Non-pigmented ciliary epithelial cell (primary cell): Measurements from ENCODE around the gene MYO1E.

ENCODE experiments used
- DNase-seq: peaks from one replicate; pipeline ENCODE4 v3.0.0-alpha.2; 2010; ENCODE audit warnings: low read depth

MYO1E gene

DNA sequence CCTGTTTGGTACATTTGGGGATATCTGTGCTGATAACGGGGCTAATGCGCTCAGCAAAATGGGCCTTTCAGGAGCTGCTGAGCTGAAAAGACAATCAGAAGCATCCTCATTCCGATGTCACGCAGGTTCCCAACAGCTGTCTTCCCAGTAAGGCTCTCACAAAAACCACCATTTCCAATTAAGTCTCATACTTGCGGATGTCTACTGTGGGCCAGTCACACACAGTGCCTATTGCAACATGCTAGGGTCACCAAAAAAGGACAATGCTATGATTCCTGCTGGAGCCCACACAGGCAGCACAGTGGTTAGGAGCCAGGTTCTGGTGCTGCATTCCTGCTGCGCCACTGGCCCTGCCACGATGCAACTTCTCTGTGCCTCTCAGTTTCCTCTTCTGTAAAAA lies 182.4 kb downstream of the MYO1E start:
- DNase-seq, result no peak

GRCh38 chr15:59189241-59189640 lies 183.4 kb downstream of the MYO1E start:
- no peak for DNase-seq

- no peak for DNase-seq
Measured at GRCh38 chr15:59186501-59186900, 186.2 kb downstream of the MYO1E start.

DNA sequence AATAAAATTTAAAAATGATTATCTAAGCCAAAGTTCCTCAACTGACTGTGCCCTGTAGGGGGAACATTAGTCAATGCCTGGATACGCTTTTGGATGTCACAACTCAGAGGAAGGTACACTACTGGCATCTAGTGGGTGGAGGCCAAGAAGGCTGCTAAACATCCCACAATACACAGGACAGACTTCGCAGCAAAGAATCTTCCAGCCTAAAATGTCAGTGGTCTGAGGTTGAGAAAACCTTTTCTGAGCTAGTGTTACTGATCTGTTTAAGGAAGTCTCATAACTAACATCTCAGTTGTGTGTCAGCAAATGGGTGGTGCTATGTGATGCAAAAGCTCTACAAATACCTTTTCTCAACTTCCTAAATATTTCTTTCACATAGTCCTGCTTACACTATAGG lies 186.9 kb downstream of the MYO1E start:
- DNase-seq, result no peak

GRCh38 chr15:59180945-59181600 lies 191.6 kb downstream of the MYO1E start:
- DNase-seq, result no peak

- DNase-seq, result no peak
Measured at GRCh38 chr15:59179717-59180116, 193.0 kb downstream of the MYO1E start.

- no peak for DNase-seq
Measured at GRCh38 chr15:59178151-59178695, 194.4 kb downstream of the MYO1E start.

- no peak for DNase-seq
Measured at GRCh38 chr15:59177317-59177660, 195.4 kb downstream of the MYO1E start.

- no peak for DNase-seq
Measured at GRCh38 chr15:59176653-59177316, 195.9 kb downstream of the MYO1E start.

GRCh38 chr15:59174835-59175831 lies 197.5 kb downstream of the MYO1E start:
- no peak for DNase-seq

DNA sequence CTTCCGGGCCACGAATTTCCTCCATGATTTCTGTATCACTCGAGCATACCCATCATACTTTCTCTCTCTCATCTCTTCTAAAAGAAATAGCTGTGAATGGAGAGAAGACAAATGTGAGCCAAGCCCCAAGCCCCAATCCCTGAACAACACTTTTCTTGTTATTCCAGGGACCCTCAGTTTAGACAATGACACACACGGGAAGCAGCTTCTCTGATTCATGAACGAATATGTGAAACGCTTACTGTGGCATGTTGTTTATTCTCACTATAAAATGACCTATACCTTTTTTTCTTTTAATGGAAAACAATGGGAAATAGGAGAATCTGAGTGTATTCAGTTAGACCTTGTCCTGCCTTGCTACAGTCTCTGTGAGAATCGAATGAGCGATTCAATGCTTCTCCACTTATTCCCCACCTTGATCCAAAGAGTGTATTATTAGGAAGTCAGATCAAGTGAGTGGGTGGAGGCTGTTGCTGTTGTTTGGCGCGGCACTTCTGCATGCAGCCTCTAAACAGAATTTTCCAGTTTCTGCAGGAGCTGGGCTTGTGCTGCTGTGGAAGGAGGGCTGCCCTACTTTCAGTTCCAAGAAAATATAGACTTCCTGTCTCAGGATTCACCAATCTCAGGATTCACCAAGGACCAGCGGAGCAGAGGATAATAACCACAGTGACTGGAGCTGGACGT lies 198.4 kb downstream of the MYO1E start:
- DNase-seq, result no peak

- DNase-seq, result no peak
Measured at GRCh38 chr15:59173194-59173593, 199.5 kb downstream of the MYO1E start.

DNA sequence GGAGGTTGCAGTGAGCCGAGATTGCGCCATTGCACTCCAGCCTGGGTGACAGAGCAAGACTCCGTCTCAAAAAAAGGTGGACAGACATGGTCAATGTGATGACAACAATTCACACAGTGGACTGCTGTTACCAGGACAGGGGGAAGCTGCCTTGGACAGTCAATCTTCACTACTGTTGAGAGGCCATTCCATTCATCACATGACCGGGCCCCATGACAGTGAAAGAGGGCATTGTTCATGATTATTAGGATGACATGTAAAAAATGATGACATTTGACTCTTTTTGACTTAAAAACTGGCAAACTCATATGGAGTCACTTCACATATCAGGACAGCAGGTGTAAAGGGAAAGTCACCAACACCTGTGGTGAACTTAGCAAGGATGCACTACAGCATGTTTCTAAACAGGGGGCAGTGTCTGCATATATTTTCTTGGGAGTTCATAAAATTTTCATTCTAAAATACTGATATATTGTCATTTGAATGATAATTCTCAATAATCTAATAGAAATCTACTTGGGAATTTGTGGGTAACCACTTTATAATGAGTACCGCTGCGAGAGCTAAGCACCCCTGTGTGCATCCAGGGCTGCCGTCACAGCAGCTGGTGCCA lies 200.3 kb downstream of the MYO1E start:
- DNase-seq, result no peak

- DNase-seq, result no peak
Measured at GRCh38 chr15:59171067-59171397, 201.6 kb downstream of the MYO1E start.

DNA sequence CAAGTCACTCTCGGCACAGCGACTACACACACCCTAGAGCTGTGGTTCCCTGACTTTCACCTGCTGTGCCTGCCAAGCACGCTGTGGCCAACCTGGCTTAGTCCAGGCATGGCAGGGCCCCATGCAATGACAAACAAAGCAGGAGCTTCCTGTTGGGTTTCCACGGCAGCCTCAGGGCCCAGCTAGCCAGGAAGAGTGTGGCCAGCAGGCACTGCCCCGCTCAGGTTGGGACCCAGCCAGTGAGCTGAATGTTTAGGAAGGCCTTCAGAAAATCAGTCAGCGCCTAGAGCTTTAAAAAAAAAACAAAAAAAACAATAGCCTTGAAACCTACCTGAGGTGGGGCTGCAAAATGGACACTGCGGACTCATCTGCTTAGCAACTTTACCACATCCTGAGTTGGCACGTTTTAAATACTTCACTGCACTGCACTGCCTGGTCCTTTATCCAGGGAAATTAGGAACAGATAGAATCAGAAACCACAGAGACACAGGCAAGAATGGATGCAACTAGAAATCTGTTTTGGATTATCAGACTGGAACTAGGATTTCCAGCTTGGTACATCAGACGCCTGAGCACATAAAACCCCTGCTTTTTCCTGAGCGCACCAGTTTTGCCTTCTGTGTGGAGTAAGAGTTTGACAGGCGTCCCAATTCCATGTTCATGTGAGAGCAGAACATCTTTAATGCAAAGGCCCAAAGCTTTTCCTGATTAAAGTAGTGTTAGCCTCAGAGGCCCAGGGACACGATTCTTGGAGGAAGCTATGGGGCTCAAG lies 202.2 kb downstream of the MYO1E start:
- no peak for DNase-seq

DNA sequence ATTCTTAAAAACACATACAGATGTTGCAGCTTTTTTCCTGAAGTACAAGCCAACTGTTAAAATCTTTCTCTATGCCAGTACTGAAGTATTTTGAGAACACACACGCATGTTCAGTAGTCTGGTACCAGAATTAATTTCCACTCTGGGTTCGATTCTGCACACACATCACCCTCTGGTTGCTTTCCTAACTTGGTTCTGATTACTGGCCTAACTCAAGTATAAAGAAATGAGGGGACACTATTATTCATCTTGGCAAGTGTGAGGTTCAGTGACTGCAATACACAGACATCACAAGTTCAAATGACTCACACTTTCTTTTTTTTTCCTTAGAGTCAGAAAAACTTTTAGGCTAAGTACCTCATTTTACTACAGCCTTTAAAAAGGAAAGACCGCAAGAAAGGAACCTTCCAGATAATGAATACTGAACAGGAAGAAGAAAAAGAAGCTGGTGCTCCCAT lies 203.4 kb downstream of the MYO1E start:
- DNase-seq, result no peak

GRCh38 chr15:59168536-59168935 lies 204.1 kb downstream of the MYO1E start:
- DNase-seq, result no peak

DNA sequence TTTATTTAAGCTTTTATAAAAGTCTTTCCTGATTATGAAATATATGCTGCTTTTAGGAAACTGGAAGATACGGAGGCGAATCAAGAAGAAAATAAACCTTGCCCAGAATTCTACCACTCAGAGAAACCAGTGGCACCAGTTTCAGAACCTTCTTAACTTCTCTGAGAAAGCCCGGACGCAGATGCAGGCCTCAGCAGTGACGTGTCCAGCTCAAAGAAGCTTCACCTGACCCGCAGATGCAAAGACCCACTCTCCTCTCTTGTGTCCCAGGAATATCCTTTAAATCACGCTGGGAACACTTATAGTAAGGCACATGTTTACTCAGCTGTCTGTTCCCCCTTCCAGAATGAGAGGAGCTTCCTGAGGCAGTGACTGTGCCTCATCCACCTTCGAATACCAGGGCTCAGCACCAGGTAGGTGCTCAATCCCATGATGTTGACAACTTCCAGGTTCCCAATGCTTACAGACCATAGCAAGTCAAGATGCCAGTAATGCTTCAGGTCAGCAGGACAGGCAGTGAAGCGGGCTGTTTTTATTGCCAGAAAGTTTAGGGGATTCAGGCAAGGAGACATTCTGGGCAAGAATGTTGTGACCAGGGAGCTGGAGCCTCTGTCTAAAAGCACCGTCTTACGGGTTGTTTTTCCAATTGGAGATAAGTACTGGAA lies 205.9 kb downstream of the MYO1E start:
- DNase-seq, result no peak

DNA sequence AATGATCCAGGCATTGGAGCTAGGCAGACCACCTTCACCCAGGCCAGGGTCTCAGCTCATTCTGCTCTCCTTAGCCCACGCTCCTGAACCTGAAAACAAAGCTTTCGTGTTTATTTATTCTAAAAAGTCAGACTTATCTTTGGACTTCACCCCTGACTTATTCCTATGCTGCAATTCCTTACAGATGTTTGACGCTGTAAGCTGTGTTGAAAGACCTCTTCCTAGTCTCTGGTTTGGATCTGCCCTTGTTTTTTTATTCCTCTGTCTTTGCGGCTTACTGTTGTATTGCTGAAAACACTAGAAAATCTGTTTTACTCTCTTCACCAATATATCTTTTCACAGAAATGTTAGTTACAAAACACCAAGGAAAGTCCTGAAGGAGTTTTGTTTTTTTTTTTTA lies 206.5 kb downstream of the MYO1E start:
- no peak for DNase-seq

DNA sequence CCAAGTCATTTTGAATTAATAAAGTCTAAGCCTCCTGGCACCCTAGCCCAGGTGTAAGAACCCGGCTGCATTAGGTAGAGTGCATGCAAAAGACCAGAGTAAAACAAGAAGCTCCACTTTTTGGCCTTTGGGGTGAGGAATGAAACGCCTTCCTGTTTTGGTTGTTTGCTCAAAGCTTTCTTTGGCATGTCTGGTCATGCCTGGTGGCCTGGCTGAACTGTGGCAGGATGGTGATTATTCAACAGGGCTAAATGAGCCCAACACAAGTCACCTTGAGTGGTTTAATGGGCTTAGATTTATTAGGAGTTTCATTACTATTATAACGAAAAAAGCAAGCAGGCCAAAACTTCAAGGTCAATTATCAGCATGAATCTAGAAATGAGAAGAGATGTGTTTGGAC lies 206.9 kb downstream of the MYO1E start:
- DNase-seq, result no peak
